HG03095 (cell line): ENCODE results near the gene SLC4A9.
A peak's percentile ranks its signal among the peaks of the same experiment; 100 is the strongest.
"Not testable (repeated sequence)": the region's sequence is repeated elsewhere in the genome, so short reads cannot be mapped to it uniquely, and the experiment has no call there.

ENCODE experiments used
- ATAC-seq: cut with Tn5 transposase; IDR thresholded peaks from one replicate; pipeline ENCODE4 v1.9.1; 2021; ENCODE audit warnings: moderate library complexity; ENCODE audit not compliant: unreplicated experiment

Gene SLC4A9

GRCh38 chr5:140399979-140400729 lies 40.2 kb downstream of the SLC4A9 start:
- ATAC-seq = peak; percentile 2

GRCh38 chr5:140400730-140401361 lies 40.9 kb downstream of the SLC4A9 start:
- ATAC-seq = peak; percentile 60

GRCh38 chr5:140401362-140402257 lies 41.6 kb downstream of the SLC4A9 start, which contains the start of gene ANKHD1:
Gene ANKHD1 (plus strand): TSS chr5:140401833. CDS start chr5:140401968, 135 bp downstream.
- ATAC-seq = peak; percentile 81

GRCh38 chr5:140402258-140403074 lies 42.5 kb downstream of the SLC4A9 start:
- no peak for ATAC-seq

- ATAC-seq = no peak
Observed at GRCh38 chr5:140403613-140404012, 43.6 kb downstream of the SLC4A9 start.

- no peak for ATAC-seq
Observed at GRCh38 chr5:140408750-140409241, 48.8 kb downstream of the SLC4A9 start.

DNA sequence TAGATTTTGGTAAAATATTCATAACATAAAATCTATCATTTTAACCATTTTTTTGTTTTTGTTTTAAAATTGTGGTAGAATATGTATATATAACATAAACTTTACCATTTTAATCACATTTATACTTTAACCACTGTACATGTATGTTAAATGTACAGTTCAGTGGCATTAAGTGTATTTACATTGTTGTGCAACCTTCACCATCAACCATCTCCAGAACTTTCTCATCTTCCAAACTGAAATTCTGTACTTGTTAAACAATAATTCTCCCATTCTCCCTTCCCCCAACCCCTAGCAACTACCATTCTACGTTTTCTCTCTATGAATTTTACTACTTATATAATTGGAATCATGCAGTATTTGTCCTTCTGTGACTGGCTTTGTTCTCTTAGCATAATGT lies 53.2 kb downstream of the SLC4A9 start:
- no peak for ATAC-seq

DNA sequence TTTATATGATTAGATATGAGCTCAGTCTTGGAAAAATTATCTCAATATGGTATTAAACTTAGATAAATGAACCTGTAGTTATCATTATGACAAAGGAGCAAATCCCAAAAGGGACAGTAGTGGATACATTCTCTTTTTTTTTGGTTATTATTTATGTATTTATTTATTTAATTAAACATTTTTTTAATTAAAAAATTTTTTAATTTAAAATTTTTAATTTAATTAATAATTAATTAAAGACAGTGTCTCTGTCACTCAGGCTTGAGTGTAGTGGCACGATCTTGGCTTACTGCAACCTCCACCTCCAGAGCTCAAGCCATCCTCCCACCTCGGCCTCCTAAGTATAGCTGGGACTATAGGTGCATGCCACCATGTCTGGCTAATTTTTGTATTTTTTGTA lies 57.2 kb downstream of the SLC4A9 start:
- ATAC-seq = no peak

DNA sequence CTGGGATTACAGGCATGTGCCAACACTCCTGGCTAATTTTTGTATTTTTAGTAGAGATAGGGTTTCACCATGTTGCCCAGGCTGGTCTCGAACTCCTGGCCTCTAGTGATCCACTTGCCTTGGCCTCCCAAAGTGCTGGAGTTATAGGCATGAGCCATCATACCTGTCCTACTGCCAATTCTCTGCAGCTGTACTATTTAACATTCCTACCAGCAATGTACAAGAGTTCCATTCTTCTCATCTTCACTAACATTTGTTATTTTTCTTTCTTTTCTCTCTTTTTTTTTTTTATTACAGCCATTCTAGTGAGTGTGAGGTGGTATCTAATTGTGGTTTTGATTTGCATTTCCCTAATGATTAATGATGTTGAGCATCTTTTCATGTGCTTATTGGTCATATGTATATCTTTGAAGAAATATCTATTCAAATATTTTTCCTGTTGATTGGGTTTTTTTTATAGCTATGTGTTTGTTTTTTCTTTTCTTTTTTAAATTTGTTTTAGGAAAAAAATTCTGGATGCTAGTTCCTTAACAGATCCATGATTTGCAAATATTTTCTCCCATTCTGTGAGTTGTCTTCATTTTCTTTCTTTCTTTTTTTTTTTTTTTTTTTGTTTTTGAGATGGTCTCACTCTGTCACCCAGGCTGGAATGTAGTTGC lies 59.0 kb downstream of the SLC4A9 start:
- ATAC-seq = no peak

GRCh38 chr5:140420226-140420570 lies 60.2 kb downstream of the SLC4A9 start:
- no peak for ATAC-seq

DNA sequence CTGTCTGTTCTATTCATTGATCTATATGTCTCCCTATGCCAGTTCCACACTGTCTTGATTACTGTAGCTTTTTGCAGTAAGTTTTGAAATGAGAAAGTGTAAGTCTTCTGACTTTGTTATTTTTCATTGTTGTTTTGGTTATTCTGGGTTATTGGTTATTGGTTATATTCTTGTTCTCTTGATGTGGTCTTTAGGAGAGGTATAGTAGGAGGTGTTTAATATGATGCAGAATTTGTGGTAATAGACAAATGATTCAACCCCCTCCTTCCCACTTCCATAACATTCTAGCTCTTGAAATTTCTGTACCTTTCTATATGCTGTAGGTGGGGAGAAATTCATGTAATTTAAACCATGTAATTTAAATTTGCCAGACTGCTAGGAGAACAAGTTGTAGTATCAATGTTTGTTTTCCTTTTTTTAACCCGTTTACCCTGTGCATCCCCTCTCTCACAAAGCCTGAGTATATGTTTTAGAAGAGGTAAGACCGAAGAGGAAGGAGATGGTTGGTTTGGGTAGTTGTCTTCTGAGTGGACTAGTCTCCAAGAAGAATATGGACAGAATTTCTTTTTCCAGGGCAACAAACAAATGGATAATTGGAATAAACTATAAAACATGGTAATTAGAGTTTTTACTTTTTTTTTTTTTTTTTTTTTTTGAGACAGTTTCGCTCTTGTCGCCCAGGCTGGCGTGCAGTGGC lies 60.8 kb downstream of the SLC4A9 start:
- ATAC-seq = no peak

- not testable (repeated sequence) for ATAC-seq
Observed at GRCh38 chr5:140421375-140421774, 61.4 kb downstream of the SLC4A9 start.

GRCh38 chr5:140423609-140424008 lies 63.6 kb downstream of the SLC4A9 start:
- ATAC-seq = no peak

DNA sequence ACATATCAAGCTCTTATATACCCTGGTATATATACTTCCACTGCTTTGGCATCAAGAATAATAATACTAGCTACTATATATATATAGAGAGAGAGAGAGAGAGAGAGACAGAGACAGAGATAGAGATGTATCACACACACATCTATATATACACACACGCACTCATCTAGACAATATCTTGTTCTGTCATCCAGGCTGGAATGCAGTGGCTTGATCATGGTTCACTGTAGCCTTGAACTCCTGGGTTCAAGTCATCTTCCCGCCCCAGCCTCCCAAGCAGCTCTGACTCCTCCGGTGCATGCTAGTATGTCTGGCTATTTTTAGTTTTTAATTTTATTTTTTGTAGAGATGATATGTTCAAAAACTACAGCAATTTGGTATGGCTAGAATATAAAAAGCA lies 64.1 kb downstream of the SLC4A9 start:
- ATAC-seq = no peak
